ENCODE data around the gene SGCD.

GRCh38 chr5:156367597-156367996 lies 40.6 kb downstream of the SGCD start:
- TF ChIP-seq CTCF (IDR thresholded peaks at IDR 0.05) (no peak), POLR2A (IDR thresholded peaks at IDR 0.05) (no peak)
